NCI-H2029 (cell line): ENCODE data around the gene BMPR1A.
"Not testable (repeated sequence)": the region's sequence is repeated elsewhere in the genome, so short reads cannot be mapped to it uniquely, and the experiment has no call there.

Experiments
- DNase-seq: peaks from one replicate; lab custom pipeline; 2025; lab: John Stamatoyannopoulos, UW

Gene BMPR1A

GRCh38 chr10:86848747-86849146 is 92.3 kb downstream of the BMPR1A start:
- DNase-seq: no peak

- no peak for DNase-seq
Observed at GRCh38 chr10:86849181-86849894, 92.9 kb downstream of the BMPR1A start.

GRCh38 chr10:86850481-86850880 is 94.1 kb downstream of the BMPR1A start:
- DNase-seq: no peak

- no peak for DNase-seq
Observed at GRCh38 chr10:86851328-86852207, 95.1 kb downstream of the BMPR1A start.

GRCh38 chr10:86853582-86853981 is 97.2 kb downstream of the BMPR1A start:
- not testable (repeated sequence) for DNase-seq

- DNase-seq: no peak
Observed at GRCh38 chr10:86855513-86855912, 99.1 kb downstream of the BMPR1A start.

GRCh38 chr10:86856156-86856555 is 99.7 kb downstream of the BMPR1A start:
- DNase-seq: no peak

- DNase-seq: no peak
Observed at GRCh38 chr10:86857128-86857721, 100.8 kb downstream of the BMPR1A start.

- no peak for DNase-seq
Observed at GRCh38 chr10:86858011-86858410, 101.6 kb downstream of the BMPR1A start.

- no peak for DNase-seq
Observed at GRCh38 chr10:86861351-86861750, 104.9 kb downstream of the BMPR1A start.

- no peak for DNase-seq
Observed at GRCh38 chr10:86862373-86862772, 106.0 kb downstream of the BMPR1A start.

- no peak for DNase-seq
Observed at GRCh38 chr10:86862786-86863483, 106.5 kb downstream of the BMPR1A start.

- no peak for DNase-seq
Observed at GRCh38 chr10:86863484-86863842, 107.0 kb downstream of the BMPR1A start.

GRCh38 chr10:86865011-86865811 is 108.8 kb downstream of the BMPR1A start:
- not testable (repeated sequence) for DNase-seq

GRCh38 chr10:86867149-86867548 is 110.7 kb downstream of the BMPR1A start:
- no peak for DNase-seq

GRCh38 chr10:86868353-86868752 is 111.9 kb downstream of the BMPR1A start:
- no peak for DNase-seq

GRCh38 chr10:86870679-86871078 is 114.3 kb downstream of the BMPR1A start:
- no peak for DNase-seq

GRCh38 chr10:86871563-86872183 is 115.3 kb downstream of the BMPR1A start:
- DNase-seq: peak; percentile 10

- DNase-seq: peak; percentile 23
Observed at GRCh38 chr10:86872757-86873156, 116.3 kb downstream of the BMPR1A start.

GRCh38 chr10:86876748-86877147 is 120.3 kb downstream of the BMPR1A start:
- DNase-seq: no peak
